Hematopoietic multipotent progenitor cell treated with erythropoietin and hydrocortisone succinate and interleukin-3 and kit ligand, for 15 days (in vitro differentiated cells): ENCODE measurements around the gene SAMD9L.
A peak's percentile ranks its signal among the peaks of the same experiment; 100 is the strongest.

ENCODE experiments used
- DNase-seq: peaks from one replicate; pipeline ENCODE4 v3.0.0-alpha.2; 2015; ENCODE audit warnings: low spot score

Gene SAMD9L

GRCh38 chr7:93148144-93148543, at the start of gene SAMD9L:
Gene SAMD9L, minus strand, starts transcription at chr7:93148385. Its CDS starts 12,414 bp downstream, at chr7:93135971.
- DNase-seq = peak; percentile 54

GRCh38 chr7:93196336-93196735, 48.2 kb upstream of the SAMD9L start:
- DNase-seq = no peak

- no peak for DNase-seq
These were observed 46.2 kb upstream of the SAMD9L start for GRCh38 chr7:93194386-93194785.

- no peak for DNase-seq
These were observed 40.9 kb upstream of the SAMD9L start for GRCh38 chr7:93188870-93189634.

GRCh38 chr7:93185303-93186027, 37.3 kb upstream of the SAMD9L start:
- no peak for DNase-seq

GRCh38 chr7:93179173-93179572, 31.0 kb upstream of the SAMD9L start:
- no peak for DNase-seq

- peak; percentile 64 for DNase-seq
These were observed 30.0 kb upstream of the SAMD9L start for GRCh38 chr7:93178213-93178612.

- no peak for DNase-seq
These were observed 28.9 kb upstream of the SAMD9L start for GRCh38 chr7:93176992-93177580.

- peak; percentile 24 for DNase-seq
These were observed 27.0 kb upstream of the SAMD9L start for GRCh38 chr7:93175219-93175618.

GRCh38 chr7:93172683-93173082, 24.5 kb upstream of the SAMD9L start:
- no peak for DNase-seq

- DNase-seq = peak; percentile 22
These were observed 23.5 kb upstream of the SAMD9L start for GRCh38 chr7:93171606-93172226.

- no peak for DNase-seq
These were observed 17.3 kb upstream of the SAMD9L start for GRCh38 chr7:93165447-93165846.

GRCh38 chr7:93164766-93165165, 16.6 kb upstream of the SAMD9L start:
- no peak for DNase-seq

- DNase-seq = no peak
These were observed 13.1 kb upstream of the SAMD9L start for GRCh38 chr7:93161181-93161762.

- no peak for DNase-seq
These were observed 12.2 kb upstream of the SAMD9L start for GRCh38 chr7:93160410-93160809.

- DNase-seq = no peak
These were observed 11.3 kb upstream of the SAMD9L start for GRCh38 chr7:93159490-93159889.

GRCh38 chr7:93156884-93157283, 8.7 kb upstream of the SAMD9L start:
- DNase-seq = no peak

GRCh38 chr7:93150200-93150835, 2.1 kb upstream of the SAMD9L start:
- no peak for DNase-seq

- DNase-seq = no peak
These were observed 542 bp upstream of the SAMD9L start for GRCh38 chr7:93148727-93149126.

GRCh38 chr7:93147363-93147762, 822 bp downstream of the SAMD9L start:
- peak; percentile 77 for DNase-seq

- peak; percentile 68 for DNase-seq
These were observed 1.6 kb downstream of the SAMD9L start for GRCh38 chr7:93146472-93147141.
